ENCODE data around the gene SNAP25. TPM values are rescaled to one million over a fixed set of nuclear protein-coding genes. Genes with fewer than 3 reads are reported as not detected.

SNAP25 gene
- total RNA-seq, 4 donors from 2014 or later, result 0.34 to 2.1 TPM; not detected in 2

- DNase-seq (ENCODE audit: low spot score in 2 of 2), result no peak
- intact Hi-C loops (cut with DNase I; ENCODE audit: low total_unique reads), result no loop called here
- no peak for TF ChIP-seq POLR2A (IDR thresholded peaks at IDR 0.05)
- TF ChIP-seq, protein P1, sequence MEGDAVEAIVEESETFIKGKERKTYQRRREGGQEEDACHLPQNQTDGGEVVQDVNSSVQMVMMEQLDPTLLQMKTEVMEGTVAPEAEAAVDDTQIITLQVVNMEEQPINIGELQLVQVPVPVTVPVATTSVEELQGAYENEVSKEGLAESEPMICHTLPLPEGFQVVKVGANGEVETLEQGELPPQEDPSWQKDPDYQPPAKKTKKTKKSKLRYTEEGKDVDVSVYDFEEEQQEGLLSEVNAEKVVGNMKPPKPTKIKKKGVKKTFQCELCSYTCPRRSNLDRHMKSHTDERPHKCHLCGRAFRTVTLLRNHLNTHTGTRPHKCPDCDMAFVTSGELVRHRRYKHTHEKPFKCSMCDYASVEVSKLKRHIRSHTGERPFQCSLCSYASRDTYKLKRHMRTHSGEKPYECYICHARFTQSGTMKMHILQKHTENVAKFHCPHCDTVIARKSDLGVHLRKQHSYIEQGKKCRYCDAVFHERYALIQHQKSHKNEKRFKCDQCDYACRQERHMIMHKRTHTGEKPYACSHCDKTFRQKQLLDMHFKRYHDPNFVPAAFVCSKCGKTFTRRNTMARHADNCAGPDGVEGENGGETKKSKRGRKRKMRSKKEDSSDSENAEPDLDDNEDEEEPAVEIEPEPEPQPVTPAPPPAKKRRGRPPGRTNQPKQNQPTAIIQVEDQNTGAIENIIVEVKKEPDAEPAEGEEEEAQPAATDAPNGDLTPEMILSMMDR (IDR thresholded peaks at IDR 0.05), result no peak
- 67 to 78% methylated on average over 1 of the region's 1 CpG for WGBS, 2 donors
- no peak overlapping the region for H3K4me3 ChIP-seq (ENCODE audit: low read depth, poor library complexity, severe bottlenecking)
Measured at GRCh38 chr20:10174400-10174799, 44.2 kb upstream of the SNAP25 start.

DNA sequence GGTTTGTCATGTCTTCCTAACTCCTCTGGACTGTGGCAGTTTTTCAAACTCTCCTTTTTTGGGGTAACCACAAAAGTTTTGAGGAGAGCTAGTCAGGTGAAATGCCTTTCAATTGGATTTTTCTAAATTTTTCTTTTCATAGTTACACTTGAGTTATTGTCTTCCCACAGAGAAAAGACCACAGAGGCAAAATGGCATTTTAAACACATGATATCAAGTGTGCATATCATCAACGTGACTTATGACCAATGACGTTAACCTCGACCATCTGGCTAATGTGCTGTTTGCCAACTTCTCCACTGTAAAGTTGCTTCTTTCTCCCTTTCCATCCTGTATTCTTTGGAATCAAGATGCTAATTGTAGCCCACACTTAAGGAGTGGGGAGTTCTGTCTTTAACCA lies 41.3 kb upstream of the SNAP25 start:
- 67 to 72% methylated on average over 3 of the region's 3 CpGs for WGBS, 2 donors
- TF ChIP-seq, protein P1 (IDR thresholded peaks at IDR 0.05), result no peak
- no peak for TF ChIP-seq POLR2A (IDR thresholded peaks at IDR 0.05)
- DNase-seq (ENCODE audit: low spot score in 2 of 2), result no peak
- no peak overlapping the region for H3K4me3 ChIP-seq (ENCODE audit: low read depth, poor library complexity, severe bottlenecking)
- intact Hi-C loops (cut with DNase I; ENCODE audit: low total_unique reads), result no loop called here

DNA sequence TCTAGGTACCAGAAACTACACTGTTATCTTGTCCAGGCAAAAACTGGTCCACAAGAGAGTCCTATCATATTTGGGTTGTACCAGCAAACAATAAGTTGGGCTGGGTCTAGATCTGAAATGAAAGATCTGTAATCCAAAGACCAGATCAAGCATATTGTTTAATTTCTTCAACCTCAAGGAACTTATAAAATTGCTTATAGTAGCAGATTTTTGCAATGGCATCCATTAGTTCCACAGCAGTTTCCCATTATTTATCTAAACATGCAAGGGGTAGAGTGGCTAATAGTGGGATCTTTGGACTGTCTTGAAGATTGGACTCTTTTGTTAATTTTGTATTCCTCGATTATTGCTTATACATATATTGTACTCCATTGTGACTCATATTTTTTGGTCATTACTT lies 40.5 kb upstream of the SNAP25 start:
- 68 to 84% methylated on average over 1 of the region's 1 CpG for whole genome bisulfite sequencing, 2 donors
- no peak for TF ChIP-seq POLR2A (IDR thresholded peaks at IDR 0.05)
- TF ChIP-seq, protein P1 (IDR thresholded peaks at IDR 0.05), result no peak
- intact Hi-C loops (cut with DNase I; ENCODE audit: low total_unique reads), result no loop called here
- no peak for DNase-seq (ENCODE audit: low spot score in 2 of 2)
- no peak overlapping the region for H3K4me3 ChIP-seq (ENCODE audit: low read depth, poor library complexity, severe bottlenecking)

DNA sequence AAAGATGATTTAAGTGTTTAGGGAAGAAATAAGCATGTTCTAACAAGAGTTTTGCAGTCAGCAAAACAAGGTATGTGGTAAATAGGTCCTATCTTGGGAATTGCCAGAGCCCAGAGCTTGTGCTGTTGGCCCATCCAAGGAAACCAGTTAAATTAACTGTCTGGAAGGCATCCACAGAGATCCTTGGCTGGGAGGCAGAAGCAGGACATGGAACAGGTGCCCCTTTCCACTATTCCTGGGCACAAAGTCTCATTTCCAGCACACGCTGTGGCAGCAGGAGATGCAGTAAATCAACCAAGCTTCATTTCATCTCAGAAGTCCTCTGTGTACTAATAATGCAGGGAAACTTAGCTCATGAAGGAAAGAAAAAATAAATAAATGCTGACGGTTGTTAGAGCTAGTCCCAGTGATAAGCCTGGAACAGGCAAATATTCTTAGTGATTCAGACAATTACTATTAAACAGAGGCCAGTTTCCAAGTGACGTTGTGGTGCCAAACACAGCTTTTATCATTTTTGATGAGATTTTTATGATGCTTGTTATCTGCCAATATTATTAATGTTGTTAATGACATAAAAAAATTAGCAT lies 39.8 kb upstream of the SNAP25 start:
- no peak for DNase-seq (ENCODE audit: low spot score in 2 of 2)
- WGBS, 2 donors, result 37 to 47% methylated on average over 3 of the region's 3 CpGs
- intact Hi-C loops (cut with DNase I; ENCODE audit: low total_unique reads), result no loop called here
- TF ChIP-seq, protein P1 (IDR thresholded peaks at IDR 0.05), result no peak
- TF ChIP-seq POLR2A (IDR thresholded peaks at IDR 0.05), result no peak
- no peak overlapping the region for H3K4me3 ChIP-seq (ENCODE audit: low read depth, poor library complexity, severe bottlenecking)

DNA sequence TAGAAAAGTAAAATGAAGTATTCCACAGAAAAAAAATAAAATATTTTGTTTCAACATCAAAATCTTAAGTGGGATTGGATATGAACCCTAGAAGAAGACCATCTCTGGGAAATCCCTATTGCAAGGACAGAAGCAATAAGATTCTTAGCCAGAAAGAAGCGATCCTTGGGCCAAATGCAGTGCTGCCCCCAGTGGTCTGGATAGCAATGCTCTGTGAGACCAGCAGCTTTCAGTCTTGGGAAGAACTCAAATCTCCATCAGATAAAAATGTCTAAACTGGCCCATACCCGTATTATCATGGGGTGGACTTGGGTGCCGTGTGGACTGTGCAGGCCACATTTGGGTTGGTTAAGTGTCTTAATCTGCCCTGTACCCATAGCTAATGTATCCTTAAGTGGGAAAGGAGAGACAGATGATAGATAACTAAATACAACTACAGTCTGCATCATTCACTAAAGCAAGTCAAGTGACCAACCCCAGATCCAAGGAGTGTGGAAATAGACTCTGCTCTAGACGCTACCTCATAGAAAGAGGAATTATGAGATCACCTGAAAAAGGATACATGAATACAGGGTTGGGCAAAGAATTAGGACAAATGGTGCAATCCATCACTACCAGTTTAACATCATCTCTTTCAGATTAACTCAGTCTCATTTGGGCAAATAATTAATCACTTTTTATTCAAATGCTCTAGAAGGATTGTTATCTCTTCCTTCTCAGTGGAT lies 38.9 kb upstream of the SNAP25 start:
- 80 to 89% methylated on average over 4 of the region's 4 CpGs for WGBS, 2 donors
- no peak for DNase-seq (ENCODE audit: low spot score in 2 of 2)
- intact Hi-C loops (cut with DNase I; ENCODE audit: low total_unique reads), result no loop called here
- no peak overlapping the region for H3K4me3 ChIP-seq (ENCODE audit: low read depth, poor library complexity, severe bottlenecking)
- TF ChIP-seq POLR2A (IDR thresholded peaks at IDR 0.05), result no peak
- TF ChIP-seq, protein P1 (IDR thresholded peaks at IDR 0.05), result no peak
